Measurements from ENCODE around the gene ELMOD3. TPM values are rescaled to one million over a fixed set of nuclear protein-coding genes. Genes with fewer than 3 reads are reported as not detected.
A peak's percentile ranks its signal among the peaks of the same experiment; 100 is the strongest.

The ELMOD3 gene
- polyA plus RNA-seq, 1 of the 3 experiments (the other 2 are of a cell fraction): 15.4 TPM

DNA sequence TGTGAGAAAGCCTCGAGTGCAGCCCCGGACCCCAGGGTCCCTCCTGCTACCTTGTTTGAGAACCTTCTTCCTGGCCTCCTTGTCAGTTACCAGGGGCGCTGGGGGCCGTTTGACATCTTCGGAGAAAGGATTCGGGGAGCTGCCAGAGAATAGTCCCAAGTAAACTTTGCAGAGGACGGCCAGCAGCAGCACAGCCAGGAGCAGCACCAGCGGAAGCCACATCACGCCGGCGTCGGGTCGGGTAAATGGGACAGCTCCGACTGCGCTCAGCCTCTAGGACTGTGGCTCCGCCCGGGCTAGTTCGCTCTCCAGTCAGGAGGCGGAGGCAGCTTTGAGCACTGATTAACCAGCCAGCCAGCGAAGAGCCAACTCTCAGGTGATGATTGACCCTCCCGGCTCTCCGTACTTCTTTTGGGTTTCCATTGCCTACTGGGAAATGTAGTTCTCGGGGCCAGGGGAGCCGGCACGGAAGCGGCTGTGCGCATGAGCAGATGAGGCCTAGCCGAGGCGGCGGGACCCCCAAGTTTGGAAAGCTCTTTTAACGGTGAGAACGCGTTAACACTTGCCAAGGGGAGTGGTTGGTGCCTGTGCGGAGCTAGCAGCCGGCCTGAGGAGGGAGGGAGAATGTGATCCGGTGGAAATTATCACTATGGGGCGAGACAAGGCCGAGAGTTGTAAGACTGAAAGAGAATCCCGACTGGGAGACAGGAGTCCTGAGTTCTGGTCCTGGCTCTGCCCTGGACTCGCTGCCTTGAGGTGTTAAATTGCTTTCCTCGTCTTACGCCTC, at the start of gene ELMOD3, which contains the start of gene RETSAT (continued):
- TF ChIP-seq, protein P1, sequence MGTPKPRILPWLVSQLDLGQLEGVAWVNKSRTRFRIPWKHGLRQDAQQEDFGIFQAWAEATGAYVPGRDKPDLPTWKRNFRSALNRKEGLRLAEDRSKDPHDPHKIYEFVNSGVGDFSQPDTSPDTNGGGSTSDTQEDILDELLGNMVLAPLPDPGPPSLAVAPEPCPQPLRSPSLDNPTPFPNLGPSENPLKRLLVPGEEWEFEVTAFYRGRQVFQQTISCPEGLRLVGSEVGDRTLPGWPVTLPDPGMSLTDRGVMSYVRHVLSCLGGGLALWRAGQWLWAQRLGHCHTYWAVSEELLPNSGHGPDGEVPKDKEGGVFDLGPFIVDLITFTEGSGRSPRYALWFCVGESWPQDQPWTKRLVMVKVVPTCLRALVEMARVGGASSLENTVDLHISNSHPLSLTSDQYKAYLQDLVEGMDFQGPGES (IDR thresholded peaks at IDR 0.05; ENCODE audit: low read depth, low read length): no peak
- TF ChIP-seq, protein P2, sequence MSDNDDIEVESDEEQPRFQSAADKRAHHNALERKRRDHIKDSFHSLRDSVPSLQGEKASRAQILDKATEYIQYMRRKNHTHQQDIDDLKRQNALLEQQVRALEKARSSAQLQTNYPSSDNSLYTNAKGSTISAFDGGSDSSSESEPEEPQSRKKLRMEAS (IDR thresholded peaks at IDR 0.05; ENCODE audit: low read depth): 0 out of 2 replicates have a peak, but pooled peaks have one; percentile 33
- TF ChIP-seq, protein P3, sequence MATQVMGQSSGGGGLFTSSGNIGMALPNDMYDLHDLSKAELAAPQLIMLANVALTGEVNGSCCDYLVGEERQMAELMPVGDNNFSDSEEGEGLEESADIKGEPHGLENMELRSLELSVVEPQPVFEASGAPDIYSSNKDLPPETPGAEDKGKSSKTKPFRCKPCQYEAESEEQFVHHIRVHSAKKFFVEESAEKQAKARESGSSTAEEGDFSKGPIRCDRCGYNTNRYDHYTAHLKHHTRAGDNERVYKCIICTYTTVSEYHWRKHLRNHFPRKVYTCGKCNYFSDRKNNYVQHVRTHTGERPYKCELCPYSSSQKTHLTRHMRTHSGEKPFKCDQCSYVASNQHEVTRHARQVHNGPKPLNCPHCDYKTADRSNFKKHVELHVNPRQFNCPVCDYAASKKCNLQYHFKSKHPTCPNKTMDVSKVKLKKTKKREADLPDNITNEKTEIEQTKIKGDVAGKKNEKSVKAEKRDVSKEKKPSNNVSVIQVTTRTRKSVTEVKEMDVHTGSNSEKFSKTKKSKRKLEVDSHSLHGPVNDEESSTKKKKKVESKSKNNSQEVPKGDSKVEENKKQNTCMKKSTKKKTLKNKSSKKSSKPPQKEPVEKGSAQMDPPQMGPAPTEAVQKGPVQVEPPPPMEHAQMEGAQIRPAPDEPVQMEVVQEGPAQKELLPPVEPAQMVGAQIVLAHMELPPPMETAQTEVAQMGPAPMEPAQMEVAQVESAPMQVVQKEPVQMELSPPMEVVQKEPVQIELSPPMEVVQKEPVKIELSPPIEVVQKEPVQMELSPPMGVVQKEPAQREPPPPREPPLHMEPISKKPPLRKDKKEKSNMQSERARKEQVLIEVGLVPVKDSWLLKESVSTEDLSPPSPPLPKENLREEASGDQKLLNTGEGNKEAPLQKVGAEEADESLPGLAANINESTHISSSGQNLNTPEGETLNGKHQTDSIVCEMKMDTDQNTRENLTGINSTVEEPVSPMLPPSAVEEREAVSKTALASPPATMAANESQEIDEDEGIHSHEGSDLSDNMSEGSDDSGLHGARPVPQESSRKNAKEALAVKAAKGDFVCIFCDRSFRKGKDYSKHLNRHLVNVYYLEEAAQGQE (IDR thresholded peaks at IDR 0.05; ENCODE audit: low read depth, low read length): peak; percentile 77
- TF ChIP-seq JUND (IDR thresholded peaks at IDR 0.05): no peak
- TF ChIP-seq CHD2 (IDR thresholded peaks at IDR 0.05; ENCODE audit: low read length, partially characterized antibody): peak; percentile 90
- no peak for TF ChIP-seq GATA2 (CRISPR knock-in tag; IDR thresholded peaks at IDR 0.05)
- TF ChIP-seq SIN3A (IDR thresholded peaks at IDR 0.05; ENCODE audit: borderline replicate concordance, low read depth, low read length): peak; percentile 43; the same call in 1 of the 2 replicates
- no peak for TF ChIP-seq FOSL2 (IDR thresholded peaks at IDR 0.05; ENCODE audit: borderline replicate concordance, low read depth)

DNA sequence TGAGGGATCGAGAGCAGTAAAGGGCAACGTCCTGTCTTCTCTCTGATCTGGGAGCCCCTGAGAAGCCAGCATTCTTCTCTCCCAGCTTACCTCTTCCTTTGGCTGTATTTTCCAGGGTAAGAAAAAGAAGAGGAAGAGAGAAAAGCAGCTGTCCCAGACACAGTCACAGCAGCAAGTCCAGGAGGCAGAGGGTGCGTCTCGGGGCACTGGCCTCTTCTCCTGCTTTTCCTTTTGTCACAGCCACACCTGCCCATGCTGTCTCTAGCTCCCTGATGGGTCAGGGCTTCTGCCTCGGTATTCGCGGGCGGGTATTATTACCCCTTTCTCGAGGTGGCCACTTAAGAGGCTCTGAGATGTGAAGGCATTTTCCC, 47.1 kb upstream of the ELMOD3 start:
- Histone ChIP-seq H3K36me3 (replicated peaks in 1 of 2; ENCODE audit: control insufficient read depth in 1 of 2, insufficient read depth in 2 of 2, low read length in 1 of 2) (peaks cover 2 to 5% of the 10 kb centered on the region in 2 experiments), H3K4me2 (no peak overlapping the region), H3K4me1 (ENCODE audit: control insufficient read depth in 1 of 2, insufficient read depth in 2 of 2, low read depth in 1 of 2, low read length in 1 of 2) (peaks cover 10 to 17% of the 10 kb centered on the region in 2 experiments; a peak in 2 of 4 replicates), H3K9me3 (no peaks in the 10 kb centered on the region), H3K9ac (no peak overlapping the region), H3K79me2 (ENCODE audit: insufficient read depth) (no peaks in the 10 kb centered on the region), H4K20me1 (ENCODE audit: insufficient read depth) (no peaks in the 10 kb centered on the region), H3K4me3 (ENCODE audit: low read depth in 2 of 2, low read length in 1 of 2) (no peak overlapping the region), H3K27me3 (ENCODE audit: insufficient read depth) (no peaks in the 10 kb centered on the region), H3F3A (replicated peaks; ENCODE audit: insufficient read depth) (peaks cover 17% of the 10 kb centered on the region), H2AFZ (ENCODE audit: low read depth) (no peak overlapping the region), H3K9me2 (no peaks in the 10 kb centered on the region), H3K27ac (ENCODE audit: low read depth in 2 of 2, low read length in 1 of 2) (no peak overlapping the region)
- TF ChIP-seq POLR2AphosphoS5 (IDR thresholded peaks at IDR 0.05; ENCODE audit: low read depth, low read length) (no peak), EZH2phosphoT487 (IDR thresholded peaks at IDR 0.05; ENCODE audit: borderline replicate concordance, low read depth) (no peak), TEAD4 (IDR thresholded peaks at IDR 0.05; ENCODE audit: borderline replicate concordance, insufficient read depth) (no peak), TAF1 (IDR thresholded peaks at IDR 0.05; ENCODE audit: borderline replicate concordance, low read depth, low read length) (no peak), JUND (IDR thresholded peaks at IDR 0.05) (no peak)
- TF ChIP-seq, protein P4, sequence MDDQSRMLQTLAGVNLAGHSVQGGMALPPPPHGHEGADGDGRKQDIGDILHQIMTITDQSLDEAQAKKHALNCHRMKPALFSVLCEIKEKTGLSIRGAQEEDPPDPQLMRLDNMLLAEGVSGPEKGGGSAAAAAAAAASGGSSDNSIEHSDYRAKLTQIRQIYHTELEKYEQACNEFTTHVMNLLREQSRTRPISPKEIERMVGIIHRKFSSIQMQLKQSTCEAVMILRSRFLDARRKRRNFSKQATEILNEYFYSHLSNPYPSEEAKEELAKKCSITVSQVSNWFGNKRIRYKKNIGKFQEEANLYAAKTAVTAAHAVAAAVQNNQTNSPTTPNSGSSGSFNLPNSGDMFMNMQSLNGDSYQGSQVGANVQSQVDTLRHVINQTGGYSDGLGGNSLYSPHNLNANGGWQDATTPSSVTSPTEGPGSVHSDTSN (IDR thresholded peaks at IDR 0.05): no peak
- TF ChIP-seq, protein P5, sequence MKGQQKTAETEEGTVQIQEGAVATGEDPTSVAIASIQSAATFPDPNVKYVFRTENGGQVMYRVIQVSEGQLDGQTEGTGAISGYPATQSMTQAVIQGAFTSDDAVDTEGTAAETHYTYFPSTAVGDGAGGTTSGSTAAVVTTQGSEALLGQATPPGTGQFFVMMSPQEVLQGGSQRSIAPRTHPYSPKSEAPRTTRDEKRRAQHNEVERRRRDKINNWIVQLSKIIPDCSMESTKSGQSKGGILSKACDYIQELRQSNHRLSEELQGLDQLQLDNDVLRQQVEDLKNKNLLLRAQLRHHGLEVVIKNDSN (IDR thresholded peaks at IDR 0.05; ENCODE audit: borderline replicate concordance, low read depth): no peak
- 90% methylated on average over 9 of the region's 9 CpGs for WGBS (ENCODE audit: low lambda C conversion rate)
- ChIA-PET POLR2A (no interaction called here), CTCF (interaction anchor here (1.4 kb wide), 1 partner anchor 382 kb away, joined by 8 read pairs; no protein-coding TSS in a partner anchor)
- no peak for DNase-seq
